GM11168 (cell line): ENCODE data around the gene DUSP22.

ENCODE experiments used
- in situ Hi-C: fragments of 300-500 bp; cut with MboI; formaldehyde crosslinking; loops from one replicate; pipeline ENCODE4 v1.12.0; 2022; ENCODE audit warnings: low sequenced_read_pairs; ENCODE audit not compliant: unreplicated experiment

Gene DUSP22

DNA sequence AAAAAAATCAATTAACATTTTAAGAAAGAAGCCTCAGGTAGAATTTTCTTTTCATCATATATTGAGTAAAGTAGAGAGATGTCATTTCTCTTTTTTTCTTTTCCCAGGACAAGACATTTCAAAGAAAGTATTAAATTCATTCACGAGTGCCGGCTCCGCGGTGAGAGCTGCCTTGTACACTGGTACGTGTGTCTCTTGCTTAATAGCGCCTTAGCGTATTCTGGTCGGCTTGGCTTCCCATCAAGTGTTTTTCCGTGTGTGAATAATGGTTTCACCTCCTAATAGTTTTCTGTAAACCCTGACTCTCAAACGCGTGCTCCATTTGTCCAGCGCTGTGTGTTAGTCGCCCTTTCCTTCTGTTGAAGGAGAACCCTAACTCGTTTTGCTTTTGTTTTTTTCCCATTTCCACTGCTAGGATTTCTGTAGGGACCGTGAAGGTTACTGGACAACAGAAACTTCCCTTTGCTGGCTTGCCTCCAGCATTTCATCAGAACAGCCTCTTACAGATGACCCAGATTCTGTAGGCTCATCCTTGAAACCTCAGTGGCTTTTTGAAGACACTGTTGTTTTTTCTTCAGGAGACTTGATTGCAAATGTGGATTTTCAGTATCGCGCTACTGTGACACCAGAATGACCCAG lies 53.6 kb downstream of the DUSP22 start:
- in situ Hi-C loops, result no loop called here

DNA sequence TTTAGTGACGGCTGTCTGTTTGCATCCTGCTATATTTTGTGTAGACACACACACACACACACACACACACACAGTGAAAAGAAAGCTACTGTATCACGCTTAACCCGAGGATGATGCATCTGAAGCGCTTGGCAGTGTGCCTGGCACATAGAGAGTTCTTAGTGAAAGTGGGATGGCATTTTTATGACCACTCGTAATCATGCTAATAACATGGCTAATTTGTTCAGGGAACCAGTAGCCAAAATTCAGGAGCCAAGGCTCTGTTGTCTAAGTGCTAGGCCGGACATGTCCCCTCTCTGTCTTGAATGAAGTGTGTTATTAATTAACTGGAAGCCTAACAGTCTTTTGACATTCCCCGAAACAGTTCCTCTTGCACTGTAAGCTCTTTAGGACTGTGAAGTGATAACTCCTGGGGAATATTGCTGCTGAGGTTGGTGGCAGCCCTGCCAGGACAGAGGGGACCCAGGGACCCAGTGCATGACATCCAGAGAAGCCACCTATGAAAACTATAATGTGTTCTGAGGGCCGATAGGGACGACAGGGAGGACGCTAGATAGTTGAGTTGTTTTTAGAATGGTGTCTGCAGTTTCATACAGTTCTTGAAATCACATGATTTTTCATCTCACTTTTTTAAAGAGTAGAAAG lies 54.2 kb downstream of the DUSP22 start:
- in situ Hi-C loops, result no loop called here

DNA sequence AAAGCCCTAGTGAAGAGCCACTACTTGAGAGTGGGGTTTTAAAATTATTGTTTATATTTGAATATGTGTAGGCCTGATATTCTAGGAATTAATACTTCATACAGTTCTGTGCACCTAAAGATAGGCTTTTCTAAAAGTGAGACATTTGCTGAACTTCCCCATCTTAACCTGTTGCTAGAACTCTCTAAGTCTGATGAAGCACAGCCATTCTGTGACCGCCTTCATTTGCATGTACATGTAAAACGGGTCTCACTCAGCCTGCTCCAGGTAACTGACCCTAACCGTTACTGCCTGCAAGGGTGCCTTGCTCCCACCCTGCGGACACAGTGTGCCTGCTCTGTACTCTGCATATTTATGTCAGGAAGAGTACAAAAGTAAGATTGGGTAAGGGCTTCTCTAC lies 54.9 kb downstream of the DUSP22 start:
- in situ Hi-C loops, result no loop called here

DNA sequence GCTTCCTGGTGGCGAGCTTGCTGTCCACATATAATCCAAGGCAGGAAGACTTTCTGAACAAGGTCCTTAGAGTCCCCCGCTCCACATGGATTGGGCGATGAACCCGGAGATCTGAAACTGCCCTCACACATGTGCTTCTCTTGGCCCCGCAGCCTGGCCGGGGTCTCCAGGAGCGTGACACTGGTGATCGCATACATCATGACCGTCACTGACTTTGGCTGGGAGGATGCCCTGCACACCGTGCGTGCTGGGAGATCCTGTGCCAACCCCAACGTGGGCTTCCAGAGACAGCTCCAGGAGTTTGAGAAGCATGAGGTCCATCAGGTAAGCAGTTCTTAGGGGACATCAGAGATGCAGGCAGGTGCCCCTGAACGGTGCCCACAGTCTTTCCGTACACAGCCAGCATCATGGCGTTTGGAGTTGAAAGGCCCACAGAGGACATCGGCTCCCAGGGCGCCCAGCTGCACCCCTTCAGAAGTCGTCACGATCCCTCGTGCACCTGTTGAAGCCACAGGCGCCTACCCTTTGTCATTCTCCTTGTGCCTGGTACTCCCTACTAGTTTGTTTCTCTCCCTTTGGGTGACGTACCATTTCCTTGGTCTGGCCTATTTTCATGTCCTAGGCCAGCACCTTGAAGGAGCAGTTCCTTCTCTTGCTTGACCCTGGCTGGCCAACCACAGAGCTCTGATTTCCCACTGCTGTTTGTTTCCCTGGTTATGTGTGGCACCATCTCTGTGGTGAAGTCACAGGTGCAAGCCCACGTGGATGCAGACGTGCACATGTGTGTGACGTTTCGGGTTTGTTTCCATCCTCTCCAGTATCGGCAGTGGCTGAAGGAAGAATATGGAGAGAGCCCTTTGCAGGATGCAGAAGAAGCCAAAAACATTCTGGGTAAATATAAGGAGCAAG lies 55.9 kb downstream of the DUSP22 start:
- in situ Hi-C loops, result no loop called here

DNA sequence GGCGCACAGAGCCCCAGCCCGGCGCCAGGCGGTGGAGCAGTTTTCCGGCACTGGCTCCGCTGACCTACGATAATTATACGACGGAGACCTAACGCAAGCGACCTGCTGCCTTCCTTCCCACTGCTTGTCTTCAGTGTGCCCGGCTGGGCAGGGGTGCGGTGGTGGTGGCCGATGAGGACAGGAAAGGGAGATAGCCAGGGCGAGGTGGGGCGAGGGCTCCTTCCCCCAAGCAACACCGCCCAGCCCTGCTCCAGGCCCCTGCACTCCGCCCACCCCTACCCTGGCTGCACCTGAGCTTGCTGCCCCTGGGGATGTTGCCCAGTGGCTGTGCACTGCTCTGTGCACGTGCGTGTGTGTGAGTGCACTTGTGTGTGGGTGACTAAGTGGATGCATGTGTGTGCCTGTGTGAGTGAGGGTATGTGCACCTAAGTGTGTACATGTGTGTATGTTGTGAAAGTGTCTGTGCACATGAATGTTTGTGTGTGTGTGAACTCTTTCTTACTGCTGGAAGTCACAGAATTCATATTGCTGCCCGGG lies 56.6 kb downstream of the DUSP22 start:
- in situ Hi-C loops, result no loop called here

DNA sequence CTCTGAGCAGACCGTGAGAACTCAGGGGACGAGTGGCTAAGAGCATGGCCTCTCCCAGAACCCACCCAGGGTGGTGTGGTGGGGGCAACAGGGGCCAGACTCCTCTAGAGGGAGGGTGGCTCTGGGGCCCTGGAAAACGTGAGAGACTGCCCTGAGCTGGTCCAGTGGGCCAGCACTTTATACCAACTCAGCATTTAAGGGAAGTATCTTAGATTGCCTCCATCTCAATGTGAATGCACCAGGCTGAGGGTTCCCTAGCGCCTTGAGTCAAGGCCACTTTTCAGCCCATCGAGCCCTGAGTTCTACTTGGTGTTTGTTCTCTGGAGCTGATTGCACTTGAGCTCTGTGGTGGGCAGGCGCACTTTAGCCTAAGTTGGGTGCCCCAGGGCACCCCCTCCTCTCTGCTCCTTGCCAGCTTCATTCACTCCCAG lies 57.2 kb downstream of the DUSP22 start:
- in situ Hi-C loops, result no loop called here

DNA sequence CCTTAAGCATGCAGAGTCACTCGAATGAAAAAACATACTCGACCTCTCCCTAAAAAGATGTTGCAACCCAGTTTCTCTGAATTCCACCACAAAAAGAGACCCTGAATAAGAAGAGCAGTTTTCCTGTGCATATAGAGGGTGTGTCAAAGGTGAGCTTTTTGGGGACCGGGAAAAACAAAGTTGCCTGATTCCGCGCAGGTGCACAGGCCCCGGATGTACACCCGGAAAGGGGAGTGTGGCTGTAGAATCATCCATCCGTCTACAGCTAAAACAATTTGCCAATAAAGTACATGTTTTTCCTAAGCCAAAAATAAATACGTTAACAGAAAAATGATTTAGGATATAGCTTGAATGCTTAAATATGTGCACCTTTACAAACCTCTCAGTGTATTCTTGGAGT lies 58.1 kb downstream of the DUSP22 start:
- in situ Hi-C loops, result no loop called here

DNA sequence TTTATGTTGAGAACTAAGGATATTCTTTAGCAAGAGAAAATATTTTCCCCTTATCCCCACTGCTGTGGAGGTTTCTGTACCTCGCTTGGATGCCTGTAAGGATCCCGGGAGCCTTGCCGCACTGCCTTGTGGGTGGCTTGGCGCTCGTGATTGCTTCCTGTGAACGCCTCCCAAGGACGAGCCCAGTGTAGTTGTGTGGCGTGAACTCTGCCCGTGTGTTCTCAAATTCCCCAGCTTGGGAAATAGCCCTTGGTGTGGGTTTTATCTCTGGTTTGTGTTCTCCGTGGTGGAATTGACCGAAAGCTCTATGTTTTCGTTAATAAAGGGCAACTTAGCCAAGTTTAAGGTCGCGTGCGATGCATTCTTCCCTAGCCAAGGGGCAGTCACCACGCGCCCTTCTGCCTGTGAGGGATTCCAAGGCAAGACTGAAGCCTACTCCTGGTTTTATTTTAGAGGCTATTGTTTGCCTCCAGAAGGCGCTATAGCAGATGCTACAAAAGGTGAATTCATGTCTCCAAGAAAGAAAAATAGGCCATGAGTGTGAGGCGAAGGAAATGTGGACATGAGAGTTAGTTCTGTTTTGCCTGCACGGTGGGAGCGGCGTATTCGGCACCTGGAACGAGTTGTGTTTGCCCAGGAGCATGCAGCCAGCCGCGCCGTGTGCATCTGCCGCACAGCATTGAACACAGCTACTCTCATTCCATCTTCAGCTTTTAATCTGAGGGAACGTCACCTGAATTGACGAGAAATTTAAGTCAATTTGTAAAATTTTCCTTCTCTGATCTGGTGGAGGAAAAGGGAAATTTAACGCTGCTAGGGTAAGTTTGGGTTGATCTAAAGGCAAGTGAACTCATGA lies 59.0 kb downstream of the DUSP22 start:
- in situ Hi-C loops, result no loop called here

DNA sequence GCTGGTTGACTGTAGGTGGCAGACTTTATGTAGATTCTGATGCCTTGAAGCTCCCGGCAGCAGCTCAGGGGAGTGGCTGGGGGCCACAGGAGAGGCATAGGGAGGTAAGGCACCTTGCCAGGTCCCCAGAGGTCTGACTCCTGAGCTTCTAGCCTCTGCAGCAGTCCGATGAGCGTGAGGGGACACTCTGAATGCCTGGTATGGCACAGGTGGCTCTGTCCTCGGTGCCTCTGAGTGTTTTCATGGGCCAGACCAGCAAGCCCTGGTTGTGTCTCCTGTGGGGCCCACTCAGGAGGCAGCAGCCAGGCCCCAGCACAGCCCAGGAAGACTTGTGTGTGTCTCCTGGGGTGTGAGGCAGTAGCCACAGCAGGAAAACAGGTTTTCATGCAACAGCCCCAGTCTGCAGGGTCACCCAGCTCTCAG lies 59.6 kb downstream of the DUSP22 start:
- in situ Hi-C loops, result no loop called here

DNA sequence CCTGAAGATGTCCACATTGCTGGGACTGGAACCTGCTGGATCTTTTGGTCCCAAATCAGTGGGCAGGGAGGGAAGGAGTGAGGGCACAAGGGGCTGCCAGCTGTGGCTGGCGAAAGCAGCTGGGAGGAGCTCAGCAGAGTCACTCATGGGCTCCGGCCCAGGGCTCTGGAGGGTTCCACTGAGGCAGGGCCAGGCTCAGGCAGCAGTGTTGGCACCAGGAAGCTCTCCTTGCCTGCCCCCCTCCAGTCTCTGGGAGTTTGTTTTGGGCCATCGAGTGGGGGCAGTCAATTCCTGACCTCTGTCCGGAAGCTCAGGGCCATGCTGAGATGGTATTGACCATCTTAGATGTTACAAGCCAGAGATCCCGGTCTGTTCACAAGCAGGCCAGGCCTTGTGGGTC lies 60.2 kb downstream of the DUSP22 start:
- in situ Hi-C loops, result no loop called here

DNA sequence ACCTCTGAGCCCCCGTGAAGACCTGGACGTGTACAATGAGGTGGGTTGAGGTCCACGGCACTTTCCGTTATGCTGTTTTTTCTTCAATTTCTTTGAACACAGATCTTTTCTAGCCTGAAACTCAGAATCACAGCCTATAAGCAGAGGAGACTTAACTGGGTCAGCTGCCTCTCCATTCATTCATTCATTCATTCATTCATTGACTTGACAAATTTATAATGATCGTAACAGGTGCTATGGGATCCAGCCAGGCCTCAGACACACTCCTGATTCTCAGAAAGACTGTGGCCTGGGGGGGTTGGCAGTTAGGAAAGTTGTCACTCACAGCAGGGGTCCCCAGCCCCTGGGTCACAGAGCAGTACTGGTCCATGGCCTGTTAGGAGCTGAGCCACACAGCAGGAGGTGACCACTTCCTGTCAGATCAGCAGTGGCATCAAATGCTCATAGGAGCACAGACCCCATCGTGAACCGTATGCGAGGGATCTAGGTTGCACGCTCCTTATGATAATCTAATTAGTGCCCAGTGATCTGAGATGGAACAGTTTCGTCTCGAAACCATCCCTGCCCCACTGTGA lies 60.7 kb downstream of the DUSP22 start:
- in situ Hi-C loops, result no loop called here

DNA sequence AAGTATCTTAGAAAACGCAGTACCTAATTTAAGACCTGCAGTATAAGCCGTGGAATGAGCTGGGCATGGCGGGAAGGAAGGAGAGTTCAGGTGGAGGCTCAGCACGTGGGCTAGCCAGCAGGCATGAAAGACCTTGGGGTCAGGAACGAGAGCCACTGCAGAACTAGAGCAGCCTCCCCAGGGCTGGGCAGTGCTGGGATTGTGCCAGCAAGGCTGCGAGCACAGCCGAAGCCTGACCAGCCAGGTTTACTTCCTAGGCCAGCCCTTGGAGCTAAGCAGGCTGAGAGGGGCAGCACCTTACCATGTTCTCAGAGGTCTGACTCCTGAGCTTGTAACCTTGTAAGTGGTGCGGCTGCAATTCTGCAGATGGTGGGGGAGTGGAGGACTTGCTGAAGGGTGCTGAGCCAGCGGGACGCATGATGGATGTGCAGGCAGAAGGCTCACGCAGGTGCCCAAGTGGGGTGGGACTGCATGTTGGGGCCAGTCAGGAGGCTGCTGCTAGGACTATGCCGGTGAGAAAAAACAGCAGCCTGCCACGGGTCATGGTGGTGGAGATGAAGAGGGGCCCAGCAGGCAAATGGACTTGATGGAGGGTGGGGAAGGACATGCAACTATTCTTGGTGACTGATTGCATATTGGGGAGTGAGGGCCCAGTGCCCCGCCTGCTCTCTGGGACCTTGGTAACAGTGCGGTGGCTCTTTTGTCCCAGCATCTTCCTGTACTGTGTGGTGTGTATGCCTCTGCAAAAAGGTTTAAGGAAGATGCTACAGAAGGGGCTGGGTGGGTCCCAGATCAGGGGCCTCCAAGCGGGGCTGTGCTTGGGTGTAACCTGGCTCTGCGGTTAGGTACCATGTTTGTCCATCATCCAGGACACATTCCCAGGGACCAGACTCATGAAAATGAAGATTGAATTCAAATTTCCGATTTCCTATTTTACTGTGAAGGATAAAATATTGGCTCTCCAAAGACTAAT lies 61.6 kb downstream of the DUSP22 start:
- in situ Hi-C loops, result no loop called here

DNA sequence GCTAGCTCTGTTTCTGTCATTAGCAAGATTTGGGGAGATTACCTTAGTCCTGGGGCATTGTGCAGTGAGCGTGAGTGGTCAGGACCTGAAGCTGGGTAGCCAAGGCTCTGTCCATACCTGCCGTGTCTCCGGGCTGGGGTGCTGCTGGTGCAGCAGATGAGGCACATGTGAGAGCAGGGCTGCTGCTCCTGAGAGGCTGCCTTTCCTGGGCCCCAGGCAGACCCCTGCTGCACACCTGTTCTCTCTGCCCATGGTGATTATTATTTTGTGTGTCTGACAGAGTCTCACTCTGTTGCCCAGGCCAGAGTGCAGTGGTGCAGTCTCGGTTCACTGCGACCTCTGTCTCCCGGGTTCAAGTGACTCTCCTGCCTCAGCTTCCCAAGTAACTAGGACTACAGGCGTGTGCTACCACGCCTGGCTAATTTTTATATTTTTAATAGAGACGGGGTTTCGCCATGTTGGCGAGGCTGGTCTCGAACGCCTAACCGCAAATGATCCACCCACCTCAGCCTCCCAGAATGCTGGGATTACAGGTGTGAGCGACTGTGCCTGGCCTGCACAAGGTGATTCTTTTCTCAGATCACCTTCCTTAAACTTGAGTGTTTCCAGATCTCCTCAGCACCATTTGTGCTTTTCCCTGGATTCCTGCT lies 62.5 kb downstream of the DUSP22 start:
- in situ Hi-C loops, result no loop called here

DNA sequence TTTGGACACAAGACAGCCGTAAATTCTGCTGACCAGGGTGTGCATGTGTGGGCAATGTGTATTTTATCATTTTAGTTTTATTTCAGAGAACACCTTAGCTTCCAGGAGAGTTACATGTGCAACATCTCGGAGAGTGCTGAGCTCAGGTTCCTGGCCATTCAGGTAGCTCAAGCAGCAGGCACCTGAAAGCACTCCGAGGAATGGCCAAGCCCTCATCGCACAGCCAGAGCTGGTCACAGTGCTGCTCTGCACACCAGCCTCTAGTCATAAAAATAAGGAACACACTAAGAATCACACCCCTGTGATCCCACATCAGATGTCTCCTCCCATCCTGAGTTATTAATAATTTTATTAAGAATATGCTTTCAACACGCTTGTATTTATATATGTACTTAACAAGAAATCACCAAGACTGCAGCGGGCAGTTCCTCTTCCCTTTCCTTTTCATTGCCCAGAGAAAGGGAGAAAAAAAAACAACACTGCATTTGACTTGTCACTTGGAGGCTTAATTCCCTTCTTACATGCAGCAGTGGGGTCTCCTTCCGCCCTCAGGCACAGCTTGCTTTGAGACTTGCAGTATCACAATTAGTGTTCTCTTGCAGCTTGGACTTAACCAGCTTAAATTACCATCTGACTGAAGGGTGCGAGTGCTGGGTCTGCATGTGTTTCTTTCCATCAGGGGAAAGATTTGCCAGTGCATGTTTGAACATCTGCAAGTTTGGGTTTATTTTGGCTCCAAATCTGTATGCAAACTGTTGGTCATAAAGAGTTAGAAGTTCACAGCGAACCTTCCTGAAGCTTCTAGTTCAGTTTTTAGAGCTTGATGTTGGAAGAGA lies 63.3 kb downstream of the DUSP22 start:
- in situ Hi-C loops, result no loop called here

DNA sequence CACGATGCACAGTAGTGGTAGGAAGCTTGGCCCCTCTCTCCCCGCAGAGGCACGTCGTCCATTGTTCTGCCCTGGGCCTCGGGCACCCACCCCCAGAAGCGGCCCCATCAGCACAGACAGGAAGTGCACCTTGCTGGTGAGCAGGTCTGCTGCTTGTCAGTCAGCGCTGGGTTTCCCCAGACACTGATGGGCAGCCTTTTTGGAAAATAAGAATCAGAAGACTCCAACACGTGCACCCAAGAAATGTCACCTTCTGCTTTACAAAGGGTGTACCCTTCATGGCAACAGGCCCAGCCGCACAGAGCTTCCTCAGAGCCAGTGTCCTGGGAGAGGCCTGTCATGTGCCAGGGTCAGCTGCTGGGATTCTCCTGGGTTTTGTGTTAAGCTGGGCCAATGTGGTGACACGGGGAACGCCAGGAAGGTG lies 64.6 kb downstream of the DUSP22 start:
- in situ Hi-C loops, result no loop called here

DNA sequence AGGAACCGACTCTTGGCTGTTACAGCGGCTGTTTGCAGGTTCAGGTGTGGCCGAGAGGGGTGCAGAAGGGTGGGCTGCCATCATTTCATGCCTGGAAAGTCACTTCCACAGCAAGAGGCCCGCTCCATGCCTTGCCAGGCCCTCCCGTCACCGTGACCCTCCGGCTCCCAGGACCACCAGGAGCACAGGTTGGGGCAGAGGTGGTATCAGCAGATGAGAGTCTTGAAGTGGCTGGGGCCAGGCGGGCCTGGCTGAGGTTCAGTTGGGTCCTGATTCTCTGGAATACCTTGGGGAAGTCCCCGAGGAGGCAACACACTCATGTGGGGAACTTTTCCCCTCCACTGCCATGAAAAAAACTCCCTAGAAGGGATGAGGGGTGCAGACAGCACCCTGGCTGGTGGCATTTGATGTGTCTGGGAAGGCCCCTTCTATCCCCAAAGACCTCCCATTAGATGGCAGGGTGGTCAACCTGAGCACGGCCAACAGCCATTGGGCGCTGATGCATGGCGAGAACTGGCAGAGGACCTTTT lies 65.0 kb downstream of the DUSP22 start:
- in situ Hi-C loops, result no loop called here

DNA sequence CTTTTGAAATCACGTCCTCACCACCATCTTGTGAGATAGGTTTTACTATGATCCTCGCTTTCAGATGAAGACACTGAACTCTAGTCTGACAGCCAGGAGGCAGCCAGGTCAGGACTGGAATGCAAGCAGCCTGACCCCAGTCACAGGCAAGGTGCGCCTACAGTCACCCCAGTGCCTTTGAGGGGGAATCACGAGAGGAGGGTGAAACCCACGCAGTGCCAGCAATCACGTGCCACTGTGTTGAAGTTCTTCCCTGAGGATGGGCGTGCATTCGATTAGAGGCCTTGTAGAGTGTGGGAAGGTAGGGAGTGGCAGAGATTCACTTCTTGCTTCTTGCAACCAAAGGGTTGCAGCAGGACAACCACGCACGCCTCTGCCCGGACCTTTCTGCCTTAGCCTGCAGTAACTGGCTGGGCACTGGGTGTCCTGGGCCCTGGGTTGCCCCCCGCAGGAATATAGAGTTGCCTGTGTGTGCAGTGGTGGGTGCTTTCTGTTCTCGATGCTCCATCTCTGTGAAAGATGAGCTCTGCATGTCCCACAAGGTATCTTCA lies 65.6 kb downstream of the DUSP22 start:
- in situ Hi-C loops, result no loop called here
